HEK293 (cell line): ENCODE results near the gene CHD1L.

ENCODE experiments used
- CTCF ChIP-seq: fragments of 450-650 bp; formaldehyde crosslinking; IDR thresholded peaks from 2 replicates; pipeline ENCODE4 v1.5.1; 2016; ENCODE audit warnings: missing biosample characterization, missing genetic modification characterization
- FEZF1 ChIP-seq: fragments of 450-650 bp; formaldehyde crosslinking; IDR thresholded peaks from 2 replicates; pipeline ENCODE4 v1.5.1; 2016; ENCODE audit warnings: missing biosample characterization, missing genetic modification characterization
- ZNF221 ChIP-seq: fragments of 450-650 bp; formaldehyde crosslinking; IDR thresholded peaks from 2 replicates; pipeline ENCODE4 v1.5.1; 2017; ENCODE audit warnings: missing biosample characterization, missing genetic modification characterization, borderline replicate concordance
- ZNF510 ChIP-seq: fragments of 450-650 bp; formaldehyde crosslinking; IDR thresholded peaks from 2 replicates; pipeline ENCODE4 v1.5.1; 2018; ENCODE audit warnings: mild to moderate bottlenecking, missing genetic modification characterization, missing biosample characterization; ENCODE audit not compliant: insufficient replicate concordance

- TF ChIP-seq ZNF510 (no peak), CTCF (no peak), ZNF221 (tag by site-specific recombination) (no peak), FEZF1 (no peak)
Observed at GRCh38 chr1:147216124-147216523, 26.4 kb upstream of the CHD1L start.
